SIG-M5 treated with dmso at 0.1 percent for 504 hours (cell line): ENCODE data around the gene SPATA32.
"Not testable (repeated sequence)": the region's sequence is repeated elsewhere in the genome, so short reads cannot be mapped to it uniquely, and the experiment has no call there.

Experiments
- DNase-seq: peaks from one replicate; lab custom pipeline; 2025; ENCODE audit not compliant: unreplicated experiment; lab: John Stamatoyannopoulos, UW

The SPATA32 gene

GRCh38 chr17:45273551-45273957 lies 11.7 kb upstream of the SPATA32 start:
- no peak for DNase-seq

DNA sequence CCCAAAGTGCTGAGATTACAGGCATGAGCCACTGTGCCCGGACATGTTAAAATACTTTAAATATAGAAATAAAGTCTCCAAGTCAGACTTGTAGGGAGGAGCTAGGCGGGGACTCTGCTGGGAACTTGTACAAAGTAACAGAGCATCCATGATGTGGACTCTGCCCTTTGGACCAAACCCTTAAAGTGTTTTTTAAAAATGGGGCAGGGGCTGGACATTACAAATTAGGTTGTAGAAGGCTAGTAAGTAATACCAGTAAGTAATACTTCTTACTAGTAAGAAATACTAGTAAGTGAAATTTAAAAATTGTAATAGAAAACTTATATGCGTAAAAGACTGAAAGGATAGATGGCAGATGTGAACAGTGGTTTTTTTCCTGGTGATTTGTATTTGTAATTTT lies 9.7 kb upstream of the SPATA32 start:
- DNase-seq, result no peak

- DNase-seq, result peak; percentile 6
Measured at GRCh38 chr17:45270828-45271418, 9.0 kb upstream of the SPATA32 start.

GRCh38 chr17:45269912-45270311 lies 8.0 kb upstream of the SPATA32 start:
- no peak for DNase-seq

DNA sequence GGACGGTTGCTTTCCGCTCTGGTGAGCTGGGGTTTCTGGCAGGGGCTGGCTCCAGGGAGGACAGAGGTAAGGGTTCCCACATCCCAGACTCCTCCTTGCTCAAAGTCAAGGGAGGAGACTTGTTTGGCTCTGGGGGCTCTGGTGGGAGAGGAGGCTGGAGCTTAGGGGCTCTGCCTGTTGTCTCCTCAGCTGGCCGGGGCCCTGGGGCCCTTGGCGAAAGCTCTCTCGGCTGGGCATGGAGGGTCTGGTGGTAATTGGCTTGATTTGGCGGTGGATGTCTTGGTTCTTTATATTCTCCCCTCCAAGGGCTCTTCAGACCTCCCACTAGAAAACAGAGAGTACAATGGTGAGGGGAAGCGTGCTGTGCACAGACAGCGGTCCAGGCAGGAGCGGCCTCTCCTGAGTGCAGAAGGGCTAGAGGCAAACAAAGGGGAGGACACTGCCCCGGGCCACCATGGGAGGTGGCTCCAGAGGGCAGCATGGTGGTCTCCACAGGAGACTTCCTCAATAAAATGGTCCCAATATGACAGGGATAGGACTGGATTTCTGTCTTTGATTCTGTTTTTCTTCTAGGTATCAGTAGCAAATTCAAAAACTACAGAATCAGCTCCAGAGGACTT lies 5.7 kb upstream of the SPATA32 start:
- no peak for DNase-seq

DNA sequence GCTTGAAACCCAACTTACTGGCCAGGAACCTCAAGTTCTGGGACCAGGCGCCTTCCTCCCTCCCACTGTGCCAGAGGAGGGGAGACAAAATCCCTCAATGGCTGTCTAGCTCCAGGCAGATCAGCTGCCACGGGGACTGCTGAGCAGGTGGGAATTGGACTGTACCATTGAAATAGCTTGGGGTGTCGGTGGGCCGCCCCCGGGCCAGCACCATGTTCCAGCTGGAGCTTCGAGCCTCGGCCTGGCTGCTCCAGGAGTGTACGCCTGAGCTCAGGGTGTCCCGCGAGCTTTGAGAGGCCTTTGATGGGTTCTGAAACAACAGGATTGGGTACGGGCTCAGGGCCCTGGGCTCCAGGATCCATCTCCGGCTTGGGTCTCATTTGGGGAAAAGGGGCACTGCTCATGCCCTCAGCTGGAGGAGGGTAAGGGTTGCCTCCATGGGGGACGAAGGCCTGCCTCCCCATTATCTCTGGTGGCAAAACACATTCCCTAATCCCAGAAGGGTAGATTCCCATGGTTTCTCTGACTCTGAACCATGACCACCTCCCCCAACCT lies 4.6 kb upstream of the SPATA32 start:
- no peak for DNase-seq

DNA sequence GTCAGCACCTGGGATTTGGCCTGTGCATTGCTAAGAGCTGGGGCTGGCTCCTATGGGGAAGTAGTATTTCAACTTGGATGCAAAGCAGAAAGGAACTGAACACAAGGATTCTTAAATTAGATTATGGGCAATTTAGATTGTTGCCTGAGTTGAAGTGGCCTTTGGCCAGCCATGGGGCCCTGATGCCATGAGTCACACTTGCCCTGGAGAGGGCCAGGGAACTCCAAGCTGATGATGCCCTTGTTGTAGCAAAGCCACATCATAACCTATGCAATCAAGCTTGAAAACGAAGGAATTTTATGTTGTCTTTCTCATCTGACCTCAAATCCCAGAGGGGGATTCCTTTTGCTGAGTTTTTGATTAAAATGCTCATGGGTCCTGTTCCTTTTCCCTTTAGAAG lies 3.9 kb upstream of the SPATA32 start:
- DNase-seq, result no peak

DNA sequence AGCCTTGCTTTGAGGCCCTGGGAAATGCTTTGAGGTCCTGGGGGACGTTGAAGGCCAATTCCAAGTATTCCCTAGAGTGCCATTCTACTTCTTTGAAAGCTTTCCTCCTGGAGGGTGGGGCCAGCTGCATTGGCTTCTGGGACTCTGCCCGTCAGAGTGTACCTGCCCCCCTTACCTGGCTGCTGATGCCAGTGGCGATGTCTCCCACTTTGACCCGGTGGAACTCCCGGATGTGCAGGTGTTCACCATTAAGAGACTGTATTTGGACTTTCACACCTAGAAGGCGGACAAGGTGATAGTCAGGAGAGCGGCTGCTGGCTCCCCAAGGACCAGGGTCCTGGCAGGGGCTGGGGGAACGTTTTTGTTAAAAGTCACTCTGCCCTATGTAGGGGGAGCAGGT lies 3.1 kb upstream of the SPATA32 start:
- no peak for DNase-seq

GRCh38 chr17:45264430-45264829 lies 2.5 kb upstream of the SPATA32 start:
- DNase-seq, result no peak

DNA sequence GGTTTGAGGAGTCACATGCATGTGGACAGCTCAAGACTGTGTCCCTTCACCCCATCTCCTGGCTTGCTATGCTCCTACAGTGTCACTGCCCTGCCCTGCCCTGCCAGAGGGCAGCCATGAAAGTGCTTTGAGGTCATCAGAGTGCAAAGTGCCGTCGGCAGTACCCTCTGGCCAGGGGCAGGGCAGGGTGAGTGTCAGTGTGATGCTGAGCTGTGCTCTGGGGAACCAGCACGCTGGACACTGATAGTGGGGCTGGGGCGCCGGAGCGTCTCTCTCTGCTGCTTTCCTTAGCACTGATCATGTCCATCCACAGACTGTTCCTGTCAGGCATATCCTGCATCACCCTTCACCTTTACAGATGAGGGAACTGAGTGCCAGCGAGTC lies 1.6 kb upstream of the SPATA32 start:
- no peak for DNase-seq

DNA sequence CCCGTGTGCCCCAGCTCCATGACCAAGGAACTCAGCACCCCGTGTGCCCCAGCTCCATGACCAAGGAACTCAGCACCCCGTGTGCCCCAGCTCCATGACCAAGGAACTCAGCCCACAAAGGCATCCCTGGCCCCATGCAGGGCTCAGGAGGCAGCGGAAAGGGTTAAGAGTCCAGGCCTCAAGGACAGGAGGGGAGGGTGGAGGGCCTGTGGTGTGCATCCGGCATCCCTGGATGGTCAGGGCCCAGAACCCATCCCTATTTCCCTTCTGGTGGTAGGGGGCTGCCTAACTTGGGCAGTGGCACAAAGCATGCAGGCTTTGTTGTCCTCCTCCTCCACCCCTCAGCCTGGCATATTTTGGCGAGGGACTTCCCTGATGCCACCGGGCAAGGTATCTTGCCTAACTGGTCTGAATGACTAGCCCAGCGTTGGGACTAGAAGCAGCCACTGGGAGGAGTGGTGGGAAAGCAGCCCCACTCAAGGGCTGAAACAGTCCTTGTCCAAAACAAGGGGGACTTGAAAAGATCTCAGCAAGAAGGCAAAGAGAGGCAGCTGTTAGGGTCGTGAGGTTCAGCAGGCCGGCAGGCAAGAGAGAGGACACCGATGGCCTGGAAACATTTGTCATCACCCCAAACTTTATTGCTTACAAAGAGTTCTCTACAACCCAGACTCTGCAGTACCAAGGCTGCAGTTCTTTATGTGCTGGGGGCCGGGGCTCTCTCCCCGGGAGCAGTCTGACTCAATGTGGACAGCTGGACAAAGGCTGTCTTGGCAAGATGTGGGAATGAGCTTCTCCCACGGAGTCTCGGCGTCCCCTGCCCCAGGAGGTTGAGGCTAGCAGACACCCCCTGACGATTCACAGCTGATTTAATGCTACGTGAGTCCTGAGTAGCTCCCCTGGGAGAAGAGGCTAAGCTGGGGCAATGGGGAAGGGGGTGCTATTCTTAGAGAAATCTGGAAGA lies 902 bp upstream of the SPATA32 start:
- DNase-seq, result no peak

- DNase-seq, result no peak
Measured at GRCh38 chr17:45260204-45260783, 1.6 kb downstream of the SPATA32 start.

DNA sequence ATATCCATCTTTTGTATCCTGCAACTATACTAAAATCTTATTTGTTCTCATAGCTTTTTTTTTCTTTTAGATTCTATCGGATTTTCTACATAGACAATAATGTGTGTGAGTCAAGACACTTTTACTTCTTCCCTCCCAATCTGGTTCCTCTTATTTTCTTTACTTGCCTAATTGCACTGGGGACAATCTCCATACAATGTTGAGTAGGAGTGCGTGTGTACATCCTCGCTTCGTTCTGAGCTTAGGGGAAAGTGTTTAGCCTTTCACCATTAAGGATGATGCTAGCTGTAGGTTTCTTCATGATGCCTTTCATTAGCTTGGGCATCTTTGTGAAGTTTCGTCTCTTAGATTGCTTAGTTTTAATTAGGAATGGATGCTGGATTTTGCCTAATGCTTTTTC lies 2.9 kb downstream of the SPATA32 start:
- DNase-seq, result peak; percentile 51

GRCh38 chr17:45257115-45257514 lies 4.8 kb downstream of the SPATA32 start:
- DNase-seq, result no peak

DNA sequence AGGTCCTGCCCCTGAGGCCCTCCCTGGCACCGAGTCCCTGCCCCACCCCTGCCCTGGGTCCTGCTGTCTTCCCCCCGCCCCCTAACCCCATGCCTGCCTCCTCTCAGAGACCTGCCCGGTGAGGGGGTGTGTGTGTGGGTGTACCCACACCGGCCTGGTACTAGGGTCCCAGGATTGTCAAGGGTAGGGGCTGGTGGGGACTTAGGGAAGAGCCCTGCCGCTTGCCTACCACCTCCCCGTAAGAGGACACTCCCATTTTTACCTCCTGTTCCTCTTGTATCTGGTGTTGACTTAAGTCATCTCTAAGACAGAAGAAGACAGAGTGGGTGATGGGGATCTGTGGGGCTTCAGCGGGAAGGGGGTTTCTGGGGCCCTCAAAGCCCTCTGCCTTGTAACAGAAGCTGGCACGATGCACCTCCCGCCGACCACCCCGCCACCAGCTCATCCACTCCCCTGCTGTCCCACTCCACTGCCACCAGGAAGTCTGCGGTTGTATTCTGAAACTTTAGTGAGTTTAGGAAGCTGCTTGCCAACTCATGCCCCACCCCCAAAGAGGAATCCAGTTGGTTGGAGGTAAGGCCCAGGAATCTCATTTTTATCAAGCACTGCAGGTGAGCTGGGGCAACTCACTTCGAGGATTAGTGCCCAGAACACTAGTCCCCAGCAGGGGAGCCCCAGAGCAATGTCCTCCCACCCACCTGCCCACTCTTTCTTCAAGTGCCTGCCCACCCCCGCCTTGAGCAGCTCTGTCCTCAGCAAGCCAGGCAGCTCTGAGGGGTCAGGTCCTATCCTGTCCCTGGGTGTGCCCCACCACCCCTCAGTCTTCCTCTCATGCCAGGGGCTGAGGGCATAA lies 5.6 kb downstream of the SPATA32 start:
- DNase-seq, result no peak

DNA sequence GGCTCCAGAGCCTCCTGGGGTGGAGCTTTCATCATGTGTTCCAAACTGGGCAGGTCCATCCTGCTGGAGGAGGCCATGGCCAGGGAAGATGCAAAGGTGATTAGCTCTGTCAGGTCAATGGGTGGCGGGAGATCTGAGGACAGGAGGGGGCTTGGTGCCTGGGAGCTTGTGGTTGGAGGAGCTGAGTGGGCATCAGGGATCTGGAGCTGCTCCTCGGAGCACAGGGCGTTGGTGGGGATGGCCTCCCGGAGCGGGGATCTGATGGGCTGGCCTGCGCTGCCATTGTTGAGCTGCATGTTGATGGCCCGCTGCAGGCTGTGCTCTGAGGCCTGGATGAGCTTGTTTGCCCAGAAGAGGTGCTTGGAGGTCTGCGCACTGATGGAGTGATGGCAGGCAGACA lies 6.5 kb downstream of the SPATA32 start:
- no peak for DNase-seq

DNA sequence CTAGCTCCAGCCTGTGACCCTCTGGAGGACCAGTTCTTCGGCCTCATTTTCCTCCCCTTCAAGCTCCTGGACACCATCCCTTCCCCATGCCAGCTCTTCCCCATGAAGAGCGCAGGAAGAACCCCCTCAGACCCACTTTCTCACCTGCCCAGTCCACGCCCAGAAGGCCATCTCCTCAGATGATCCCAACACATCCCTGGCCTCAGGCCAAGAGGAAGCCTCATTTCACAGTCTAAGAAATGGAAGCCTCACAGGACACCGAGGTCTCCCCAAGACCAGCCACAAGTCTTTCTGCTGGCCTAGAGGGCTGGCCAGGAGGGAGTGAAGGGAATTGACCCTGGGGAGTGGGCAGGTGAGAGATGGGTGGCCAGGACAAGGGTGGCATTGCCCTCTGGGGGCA lies 8.0 kb downstream of the SPATA32 start:
- no peak for DNase-seq

GRCh38 chr17:45253237-45253636 lies 8.7 kb downstream of the SPATA32 start:
- DNase-seq, result not testable (repeated sequence)

GRCh38 chr17:45251931-45252330 lies 10.0 kb downstream of the SPATA32 start:
- no peak for DNase-seq

DNA sequence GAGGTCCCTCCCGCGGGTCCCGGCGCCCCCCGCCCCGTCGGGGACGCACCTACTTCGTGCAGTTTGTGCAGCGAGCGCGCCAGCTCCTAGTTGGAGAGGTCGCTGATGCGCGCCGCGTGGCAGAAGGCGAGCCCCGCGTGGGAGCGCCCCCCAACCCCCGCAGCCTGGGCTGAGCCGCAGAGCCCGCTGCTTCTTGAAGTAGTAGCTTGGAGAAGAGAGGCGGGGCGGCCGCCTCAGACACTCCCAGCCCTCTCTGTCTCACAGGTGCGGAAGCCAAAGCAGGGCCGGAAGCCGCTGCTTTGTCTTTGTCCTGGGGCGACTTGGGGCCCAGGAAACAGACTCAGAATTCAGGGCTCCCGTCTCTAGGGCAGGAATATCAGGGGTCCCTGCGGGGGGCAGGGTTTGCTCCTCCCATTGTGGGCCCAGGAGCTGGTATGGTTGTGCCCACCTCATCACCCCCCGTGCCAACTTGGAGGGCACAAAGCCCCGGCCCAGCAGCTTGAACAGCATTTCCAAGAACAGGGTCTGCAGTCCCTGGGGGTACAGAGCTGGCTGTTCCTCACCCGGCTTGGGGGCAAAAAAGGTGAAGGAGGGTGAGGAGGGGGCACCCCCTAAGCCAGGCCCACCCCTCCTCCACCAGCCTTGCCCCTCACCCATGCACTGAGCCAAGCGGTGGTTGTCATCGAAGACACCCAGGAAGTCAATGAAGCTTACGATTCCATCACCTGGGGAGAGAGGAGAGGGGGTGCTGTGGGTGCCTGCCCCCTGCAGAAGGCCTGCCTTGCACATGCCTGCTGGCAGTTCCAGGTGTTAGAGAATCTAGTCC lies 13.5 kb downstream of the SPATA32 start:
- peak; percentile 50 for DNase-seq
